GM21367 (cell line): Measurements from ENCODE around the gene CRB1.
"Not testable (repeated sequence)": the region's sequence is repeated elsewhere in the genome, so short reads cannot be mapped to it uniquely, and the experiment has no call there.

Source experiments
- ATAC-seq: cut with Tn5 transposase; IDR thresholded peaks from one replicate; pipeline ENCODE4 v1.9.1; 2021; ENCODE audit not compliant: unreplicated experiment

CRB1 gene

GRCh38 chr1:197451381-197451780 is 183.3 kb downstream of the CRB1 start:
- ATAC-seq: no peak

- ATAC-seq: no peak
These were observed 185.5 kb downstream of the CRB1 start for GRCh38 chr1:197453376-197454058.

GRCh38 chr1:197462539-197462938 is 194.5 kb downstream of the CRB1 start:
- no peak for ATAC-seq

GRCh38 chr1:197463142-197463541 is 195.1 kb downstream of the CRB1 start:
- no peak for ATAC-seq

- no peak for ATAC-seq
These were observed 196.0 kb downstream of the CRB1 start for GRCh38 chr1:197464044-197464443.

GRCh38 chr1:197465528-197466327 is 197.7 kb downstream of the CRB1 start:
- no peak for ATAC-seq

GRCh38 chr1:197466813-197467212 is 198.8 kb downstream of the CRB1 start:
- no peak for ATAC-seq

- ATAC-seq: no peak
These were observed 199.8 kb downstream of the CRB1 start for GRCh38 chr1:197467881-197468280.

- ATAC-seq: no peak
These were observed 200.6 kb downstream of the CRB1 start for GRCh38 chr1:197468543-197469175.

- ATAC-seq: no peak
These were observed 201.7 kb downstream of the CRB1 start for GRCh38 chr1:197469620-197470210.

GRCh38 chr1:197470330-197470729 is 202.3 kb downstream of the CRB1 start:
- ATAC-seq: no peak

GRCh38 chr1:197471248-197471985 is 203.4 kb downstream of the CRB1 start:
- no peak for ATAC-seq

- no peak for ATAC-seq
These were observed 204.1 kb downstream of the CRB1 start for GRCh38 chr1:197472141-197472540.

GRCh38 chr1:197480446-197480845 is 212.4 kb downstream of the CRB1 start:
- no peak for ATAC-seq

- no peak for ATAC-seq
These were observed 213.0 kb downstream of the CRB1 start for GRCh38 chr1:197481101-197481500.

- no peak for ATAC-seq
These were observed 217.7 kb downstream of the CRB1 start for GRCh38 chr1:197485790-197486189.

GRCh38 chr1:197486946-197487345 is 218.9 kb downstream of the CRB1 start:
- no peak for ATAC-seq

GRCh38 chr1:197491505-197491904 is 223.5 kb downstream of the CRB1 start:
- not testable (repeated sequence) for ATAC-seq

- ATAC-seq: no peak
These were observed 228.7 kb downstream of the CRB1 start for GRCh38 chr1:197496722-197497121.

- no peak for ATAC-seq
These were observed 242.8 kb downstream of the CRB1 start for GRCh38 chr1:197510691-197511378.
